HG02571 (cell line): ENCODE results near the gene XRRA1.

Experiments
- ATAC-seq: cut with Tn5 transposase; IDR thresholded peaks from one replicate; pipeline ENCODE4 v1.9.1; 2021; ENCODE audit warnings: mild to moderate bottlenecking, moderate library complexity; ENCODE audit not compliant: unreplicated experiment

Gene XRRA1

GRCh38 chr11:74950374-74950969, 1.6 kb upstream of the XRRA1 start:
- no peak for ATAC-seq

GRCh38 chr11:74949753-74950137, 854 bp upstream of the XRRA1 start:
- ATAC-seq = no peak

- ATAC-seq = peak; percentile 3
Measured at GRCh38 chr11:74948546-74948897, 369 bp downstream of the XRRA1 start.

- no peak for ATAC-seq
Measured at GRCh38 chr11:74942073-74942759, 6.7 kb downstream of the XRRA1 start.

- no peak for ATAC-seq
Measured at GRCh38 chr11:74941492-74941891, 7.4 kb downstream of the XRRA1 start.

GRCh38 chr11:74937696-74938475, 11.0 kb downstream of the XRRA1 start:
- ATAC-seq = no peak

GRCh38 chr11:74936976-74937375, 11.9 kb downstream of the XRRA1 start:
- no peak for ATAC-seq

GRCh38 chr11:74936087-74936486, 12.8 kb downstream of the XRRA1 start:
- no peak for ATAC-seq

GRCh38 chr11:74935285-74935684, 13.6 kb downstream of the XRRA1 start:
- no peak for ATAC-seq

- ATAC-seq = no peak
Measured at GRCh38 chr11:74933765-74934164, 15.1 kb downstream of the XRRA1 start.

GRCh38 chr11:74932797-74933196, 16.1 kb downstream of the XRRA1 start:
- ATAC-seq = no peak

GRCh38 chr11:74932169-74932568, 16.7 kb downstream of the XRRA1 start:
- ATAC-seq = no peak

- ATAC-seq = peak; percentile 61
Measured at GRCh38 chr11:74929431-74930363, 19.2 kb downstream of the XRRA1 start.

GRCh38 chr11:74927496-74927895, 21.4 kb downstream of the XRRA1 start:
- ATAC-seq = no peak

- no peak for ATAC-seq
Measured at GRCh38 chr11:74926304-74927030, 22.4 kb downstream of the XRRA1 start.

GRCh38 chr11:74925281-74925680, 23.6 kb downstream of the XRRA1 start:
- ATAC-seq = no peak

- no peak for ATAC-seq
Measured at GRCh38 chr11:74923125-74923524, 25.8 kb downstream of the XRRA1 start.

GRCh38 chr11:74909812-74910211, 39.1 kb downstream of the XRRA1 start:
- ATAC-seq = no peak

GRCh38 chr11:74909385-74909784, 39.5 kb downstream of the XRRA1 start:
- no peak for ATAC-seq

GRCh38 chr11:74905326-74905725, 43.6 kb downstream of the XRRA1 start:
- ATAC-seq = no peak
